Stimulated activated CD4-positive, alpha-beta T cell treated with anti-CD3 and anti-CD28 coated beads, Interleukin-2, amount 100 ng/mL, for 48 hours (primary cell): ENCODE results near the gene ADAMTS5.

Source experiments
- DNase-seq, 2 donors: peaks; one replicate each; pipeline ENCODE4 v3.0.0-alpha.2; 2020

Gene ADAMTS5

DNA sequence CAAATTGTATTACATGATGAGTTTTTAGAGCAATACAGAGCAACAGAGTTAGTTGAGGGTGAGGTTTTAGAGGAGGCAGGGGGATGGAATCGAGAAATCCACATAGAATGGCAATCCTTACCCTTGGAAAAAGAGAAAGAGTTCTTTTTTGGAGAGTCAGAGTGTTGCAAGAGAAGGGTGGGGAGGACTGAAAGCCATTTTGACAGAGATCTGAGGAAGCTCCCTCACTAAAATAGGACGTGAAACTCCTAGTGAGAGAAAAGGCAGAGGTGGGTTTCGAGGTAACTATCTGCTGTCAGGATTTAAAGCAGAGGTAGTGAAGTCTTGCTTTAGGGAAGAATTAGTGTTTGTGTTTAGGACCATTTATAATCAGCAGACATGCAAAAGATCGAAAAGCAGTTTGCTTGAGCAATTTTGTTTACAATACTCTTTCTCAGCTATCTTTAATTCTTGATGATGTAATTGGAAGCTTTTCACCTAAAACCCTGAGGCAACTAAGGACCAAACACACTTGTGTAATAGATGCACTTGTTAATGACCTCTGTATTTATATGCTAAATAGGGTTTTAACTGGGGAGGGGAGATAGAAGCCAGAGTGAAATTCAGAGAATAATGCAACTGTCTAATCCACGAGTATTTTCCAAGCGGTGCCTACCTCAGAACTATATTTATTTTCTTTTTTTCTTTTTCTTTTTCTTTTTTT lies 20.0 kb downstream of the ADAMTS5 start:
- DNase-seq = no peak

DNA sequence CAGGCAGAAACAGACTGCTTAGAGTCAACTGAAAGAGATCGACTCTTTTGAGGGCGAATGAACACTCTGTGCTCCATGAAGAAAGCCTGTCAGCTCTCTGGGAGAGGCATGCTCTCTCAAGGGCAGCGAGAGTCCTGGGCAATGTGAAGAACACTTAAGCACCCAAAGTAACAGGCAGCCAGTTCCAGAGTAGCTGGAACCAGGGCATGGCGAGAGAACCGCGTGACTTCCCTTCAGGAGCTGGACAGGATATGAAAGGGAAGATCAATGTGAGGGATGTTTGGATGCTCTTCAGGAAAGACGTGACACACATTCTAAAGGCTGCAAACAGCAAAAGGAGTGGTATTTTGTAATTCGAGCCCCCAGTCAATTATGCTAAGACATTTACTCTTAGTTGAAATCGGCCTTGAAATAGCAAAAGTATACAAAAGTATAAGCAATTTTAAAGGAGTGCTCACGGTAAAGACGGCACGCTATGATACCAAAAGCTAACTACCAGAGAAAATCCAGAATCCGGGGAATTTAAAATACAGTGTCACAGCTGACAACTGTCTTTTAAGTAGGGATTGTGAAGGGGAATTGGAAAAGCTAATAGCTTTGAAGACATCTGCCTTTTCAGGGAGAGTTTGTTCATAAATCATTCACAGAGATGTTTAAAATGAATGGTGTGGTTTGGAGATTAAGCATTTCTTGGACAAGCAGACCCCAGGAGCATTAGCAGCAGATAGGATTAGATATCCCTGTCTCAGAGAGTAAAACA lies 20.8 kb downstream of the ADAMTS5 start:
- DNase-seq = no peak

DNA sequence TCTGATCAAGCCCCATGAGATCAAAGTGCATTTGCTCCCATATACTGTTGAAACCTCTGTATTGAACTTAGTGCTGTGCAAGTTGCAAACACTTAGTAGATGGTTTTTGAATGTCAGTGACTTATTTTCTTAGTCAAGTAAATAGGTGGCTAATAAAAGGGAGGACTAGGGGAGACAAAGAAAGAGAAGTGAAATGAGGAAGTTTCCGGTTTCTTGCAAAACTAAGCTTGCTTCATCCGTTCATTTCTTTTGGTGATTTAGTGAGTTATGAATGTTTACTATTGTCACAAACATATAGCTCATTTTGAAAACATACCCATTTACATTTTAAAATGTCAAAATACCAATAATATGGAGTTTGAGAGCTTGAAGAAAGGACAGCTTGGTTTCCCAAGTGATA lies 23.0 kb downstream of the ADAMTS5 start:
- no peak for DNase-seq

DNA sequence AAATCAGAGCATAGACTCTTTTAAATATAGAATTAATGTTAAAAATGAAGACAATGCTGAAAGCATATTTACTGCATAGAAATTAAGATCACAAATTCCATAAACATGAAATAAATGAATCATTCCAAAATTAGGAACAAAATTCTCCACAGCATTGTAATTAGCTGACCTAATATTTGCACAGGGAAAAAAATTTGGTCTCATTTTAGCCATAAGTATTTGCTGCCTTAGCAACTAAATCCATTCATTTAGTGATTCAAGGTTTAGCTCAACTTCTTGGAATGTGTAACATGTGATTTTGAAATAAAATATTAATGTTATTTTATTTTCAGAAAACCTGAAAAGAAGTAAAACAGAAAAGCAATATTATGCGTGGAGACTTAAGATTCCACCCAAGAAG lies 25.5 kb downstream of the ADAMTS5 start:
- DNase-seq = no peak

DNA sequence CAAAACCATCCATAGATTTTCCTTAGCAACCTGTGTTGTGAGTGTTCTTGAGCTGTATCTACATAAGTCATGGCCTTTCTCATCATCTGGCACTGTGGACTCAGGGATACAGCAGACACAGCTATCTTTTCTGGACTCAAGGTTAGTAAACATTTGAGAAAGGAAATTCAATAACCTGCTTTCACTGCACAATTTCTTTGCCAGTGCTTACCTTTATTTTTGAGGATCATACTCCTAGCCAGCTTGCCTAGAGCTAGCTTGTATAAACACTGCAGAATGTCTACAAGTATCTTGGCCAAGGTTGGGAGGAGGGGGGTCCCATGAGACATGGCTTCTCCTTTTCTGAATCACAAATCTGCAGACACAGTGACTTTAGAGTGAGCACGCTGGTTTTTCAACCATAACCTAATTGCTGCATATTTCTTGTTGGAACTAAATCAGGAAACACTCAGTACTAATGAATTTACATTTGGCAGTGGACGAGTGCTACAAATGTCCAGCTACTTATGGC lies 27.2 kb downstream of the ADAMTS5 start:
- no peak for DNase-seq

DNA sequence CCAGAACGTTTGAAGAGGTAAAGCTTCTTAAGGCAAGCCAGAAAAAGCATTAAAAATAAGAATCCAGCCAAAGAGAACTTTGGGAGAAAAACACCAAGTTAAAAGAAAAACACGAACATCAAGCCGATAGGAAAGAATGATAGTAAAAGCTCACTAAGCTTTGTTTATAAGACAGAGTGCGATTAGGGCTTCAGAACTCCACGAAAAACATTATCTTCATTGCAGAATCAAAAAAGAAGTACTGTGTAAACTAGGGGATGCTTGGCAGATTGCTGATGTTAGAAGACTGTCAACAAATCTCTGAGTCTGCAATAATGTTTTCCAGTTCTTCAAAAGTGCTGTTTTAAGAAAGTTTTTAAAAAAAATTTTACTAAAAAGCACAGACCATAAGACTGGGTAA lies 30.2 kb downstream of the ADAMTS5 start:
- no peak for DNase-seq

DNA sequence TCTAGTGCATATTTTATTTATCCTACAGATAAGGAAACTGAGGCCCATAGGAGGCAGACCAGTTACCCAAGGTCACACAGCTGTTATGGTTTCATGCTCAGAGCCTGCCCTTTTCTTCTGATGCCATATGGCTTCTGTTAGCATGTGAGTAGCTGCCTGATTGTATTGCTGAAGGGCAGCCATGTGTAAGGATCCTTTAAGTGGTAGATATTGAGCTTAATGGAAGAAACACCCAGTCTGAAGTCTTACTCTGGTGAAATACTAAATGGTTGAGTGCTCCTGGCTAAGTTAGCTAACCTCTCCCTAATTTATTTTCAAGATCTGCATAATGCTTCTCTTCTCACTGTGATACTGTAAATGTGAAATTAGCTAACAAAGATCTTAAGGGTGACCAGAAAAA lies 30.9 kb downstream of the ADAMTS5 start:
- no peak for DNase-seq

DNA sequence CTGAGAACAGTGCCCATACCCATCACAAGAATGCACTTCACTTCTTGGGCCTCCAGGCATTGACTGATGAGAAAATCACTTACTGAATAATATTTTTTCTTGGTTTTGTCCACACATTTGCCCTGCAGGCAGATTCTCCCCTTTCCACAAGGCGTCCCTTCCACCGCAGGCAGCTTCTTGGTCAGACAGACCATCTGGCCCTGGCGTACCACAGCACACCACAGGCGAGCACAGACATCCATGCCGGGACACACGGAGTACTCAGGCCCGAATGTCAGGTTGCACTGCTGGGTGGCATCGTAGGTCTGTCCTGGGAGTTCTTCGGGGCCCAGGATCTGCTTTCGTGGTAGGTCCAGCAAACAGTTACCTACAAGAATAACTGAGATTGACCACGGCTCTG lies 32.5 kb downstream of the ADAMTS5 start:
- no peak for DNase-seq

DNA sequence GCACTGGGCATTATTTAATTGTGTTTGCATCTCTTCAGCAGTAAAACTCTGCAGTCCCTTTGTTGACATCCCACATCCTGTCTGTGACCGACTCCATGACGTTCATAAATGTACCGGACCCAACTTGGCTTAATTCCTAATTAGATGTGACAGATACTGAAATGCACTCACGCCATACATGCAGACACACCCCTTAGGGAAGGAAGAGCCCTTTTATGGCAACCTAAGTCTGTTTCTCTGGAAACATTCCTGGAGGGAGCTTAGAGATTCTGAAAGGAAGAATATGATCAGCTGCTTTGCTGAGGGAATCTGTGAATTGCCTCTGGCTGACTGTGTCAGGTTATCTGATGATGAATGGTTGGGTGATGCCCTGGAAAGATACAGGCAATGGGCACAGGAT lies 33.4 kb downstream of the ADAMTS5 start:
- no peak for DNase-seq

DNA sequence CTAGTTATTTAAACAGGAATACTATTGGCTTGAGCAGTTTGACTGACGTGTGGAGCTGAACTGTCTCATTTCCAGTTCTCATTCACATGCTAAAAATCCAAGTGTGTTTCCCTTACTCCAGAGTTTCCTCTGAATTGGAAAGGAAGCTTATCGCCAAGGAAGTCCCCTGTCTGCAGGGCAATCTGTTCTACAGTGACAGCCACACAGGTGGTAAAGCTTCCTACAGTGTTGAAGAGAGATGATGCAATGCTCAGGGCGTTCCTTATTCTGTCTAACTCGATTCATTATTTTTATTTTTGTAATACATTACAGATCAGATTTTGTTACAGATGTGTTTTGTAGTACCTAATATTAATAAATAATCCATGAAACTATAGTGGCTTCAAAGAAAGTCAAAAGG lies 41.3 kb downstream of the ADAMTS5 start:
- no peak for DNase-seq

DNA sequence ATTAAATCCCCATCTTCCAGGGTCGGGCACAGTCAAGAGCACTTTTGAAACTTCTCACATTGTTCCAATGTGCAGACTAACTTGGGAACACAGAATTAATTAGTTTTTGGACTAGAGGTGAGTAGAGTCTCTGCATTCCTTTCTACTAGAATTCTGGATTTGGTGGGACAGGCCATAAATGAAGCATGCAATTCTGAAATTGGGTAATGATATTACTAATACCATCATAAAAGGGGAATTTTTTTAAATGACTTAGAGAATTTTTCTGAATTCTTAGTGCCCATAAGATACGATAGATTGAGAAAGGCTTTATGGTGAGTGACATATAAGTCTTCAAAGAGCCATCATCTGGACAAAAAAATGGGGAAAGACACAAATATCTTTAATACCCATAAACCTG lies 41.8 kb downstream of the ADAMTS5 start:
- no peak for DNase-seq

DNA sequence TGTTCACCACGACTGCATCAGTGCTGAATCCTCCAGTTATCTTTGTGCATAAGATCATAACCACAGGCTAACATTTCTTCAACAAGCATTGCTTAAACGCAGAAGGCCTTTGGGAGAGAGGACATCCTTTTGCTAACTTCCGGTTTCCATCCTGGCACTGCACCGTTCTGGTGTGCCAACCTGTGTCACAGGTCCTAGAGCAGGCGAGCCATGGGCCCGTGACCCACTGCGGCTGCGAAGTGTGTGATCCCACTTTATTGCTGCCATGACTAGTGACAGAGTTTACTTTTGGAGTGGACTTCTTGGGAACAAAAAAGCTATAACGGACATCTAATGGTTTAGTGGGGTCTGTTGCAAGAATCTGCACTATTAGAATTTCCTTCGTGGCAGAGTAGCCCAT lies 42.9 kb downstream of the ADAMTS5 start:
- DNase-seq = no peak

DNA sequence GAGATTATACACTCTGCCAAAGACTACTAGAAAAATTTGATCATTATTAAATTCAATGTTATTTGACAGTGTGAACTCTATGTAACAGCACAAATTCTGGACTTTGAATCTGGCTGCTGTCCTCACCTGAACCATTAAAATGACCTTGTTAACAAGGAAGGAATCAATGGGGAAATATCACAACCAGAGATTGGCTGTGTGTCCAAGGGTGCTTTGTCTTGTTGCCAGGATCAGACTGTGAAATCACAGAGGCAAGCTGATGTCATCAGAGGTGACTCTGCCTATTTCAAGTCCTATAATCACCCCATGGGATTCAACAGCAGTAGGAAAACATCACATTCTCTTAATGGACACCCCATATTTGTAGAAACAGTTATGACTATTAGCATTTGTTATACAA lies 46.8 kb downstream of the ADAMTS5 start:
- no peak for DNase-seq

DNA sequence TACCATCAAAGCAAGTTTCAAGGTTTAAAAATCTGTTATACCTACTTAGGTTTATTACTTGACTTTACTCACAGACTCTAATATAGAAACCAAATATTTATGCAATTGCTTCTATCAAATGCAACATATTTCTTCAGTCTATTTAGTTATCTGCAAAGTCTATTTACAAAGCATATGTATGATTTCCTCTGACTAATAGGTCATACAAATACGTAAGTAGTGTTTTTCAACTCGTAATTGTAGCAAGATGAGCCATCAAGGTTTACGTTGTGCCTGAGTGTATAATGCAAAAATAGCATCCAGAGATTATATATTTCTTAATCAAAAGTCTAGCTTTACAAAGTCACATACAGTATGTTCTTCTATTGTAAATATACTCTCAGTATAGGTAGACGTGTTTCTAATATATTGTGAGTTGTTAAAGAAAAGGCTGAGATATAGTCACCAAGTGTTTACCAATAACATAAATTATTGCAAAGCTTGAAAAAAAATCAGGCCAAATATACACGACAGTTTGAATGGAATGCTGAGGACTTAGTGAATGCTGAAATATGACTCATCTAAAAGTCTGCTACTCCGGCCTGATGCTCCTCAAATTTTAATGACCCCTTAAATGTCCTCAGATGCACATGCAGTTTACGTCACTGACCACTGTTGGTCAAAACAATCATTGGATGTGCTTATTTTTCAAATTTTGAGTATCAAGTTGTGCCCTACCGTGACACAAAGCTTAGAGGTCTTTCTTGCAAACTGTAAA lies 48.4 kb downstream of the ADAMTS5 start:
- no peak for DNase-seq

DNA sequence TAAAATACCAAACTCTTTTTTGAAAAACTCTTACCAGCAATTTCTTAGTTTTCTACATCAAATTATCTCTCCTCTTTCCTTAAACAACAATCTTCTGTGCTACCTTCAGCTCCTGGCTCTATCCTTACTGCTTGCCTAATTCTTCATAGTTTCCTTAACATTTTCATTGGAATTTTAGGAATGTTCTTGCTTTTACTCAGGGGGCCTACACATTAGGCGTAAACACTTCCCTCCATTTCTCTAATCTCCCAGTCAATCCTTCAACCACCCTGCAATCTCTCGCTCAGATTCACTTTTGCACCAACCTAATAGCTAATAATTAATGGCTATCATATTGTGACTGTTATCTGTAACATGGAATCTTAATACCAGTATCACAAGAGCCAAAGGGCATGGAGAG lies 50.1 kb downstream of the ADAMTS5 start:
- no peak for DNase-seq

DNA sequence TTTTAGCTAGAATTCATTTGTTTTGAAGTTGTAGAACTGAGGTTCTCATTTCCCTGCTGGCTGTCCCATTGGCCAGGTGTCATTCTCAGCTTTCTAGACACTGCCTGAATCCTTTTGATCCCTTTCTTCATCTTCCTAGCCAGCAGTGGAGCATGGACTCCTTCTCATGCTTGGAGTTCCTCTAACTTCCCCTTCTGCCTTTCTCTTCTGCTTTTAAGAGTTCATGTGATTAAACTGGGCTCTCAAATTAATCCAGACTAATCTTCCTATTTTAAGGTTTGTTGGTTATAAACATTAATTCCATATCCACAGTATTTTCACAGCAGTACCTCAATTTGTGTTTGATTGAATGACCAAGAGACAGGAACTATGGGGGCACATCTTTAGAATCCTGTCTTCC lies 52.3 kb downstream of the ADAMTS5 start:
- DNase-seq = no peak

DNA sequence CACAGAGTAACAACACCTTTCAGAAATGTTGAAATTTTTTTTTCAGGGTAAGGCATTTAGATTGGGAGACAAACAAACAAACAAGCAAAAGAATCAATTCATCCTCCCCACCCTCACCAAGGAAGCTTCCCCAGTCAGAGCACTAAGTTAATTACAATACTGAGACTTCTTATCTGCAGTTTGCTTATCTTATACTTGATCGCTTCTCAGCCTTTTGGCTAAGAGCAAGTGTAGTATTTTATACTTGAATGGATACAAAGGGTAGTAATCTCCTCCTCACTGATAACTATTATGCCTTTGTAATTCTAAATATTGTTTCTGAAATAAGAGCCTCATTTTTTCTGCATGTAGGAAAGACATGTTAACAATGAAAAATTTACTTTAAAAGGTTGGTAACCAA lies 54.4 kb downstream of the ADAMTS5 start:
- no peak for DNase-seq

DNA sequence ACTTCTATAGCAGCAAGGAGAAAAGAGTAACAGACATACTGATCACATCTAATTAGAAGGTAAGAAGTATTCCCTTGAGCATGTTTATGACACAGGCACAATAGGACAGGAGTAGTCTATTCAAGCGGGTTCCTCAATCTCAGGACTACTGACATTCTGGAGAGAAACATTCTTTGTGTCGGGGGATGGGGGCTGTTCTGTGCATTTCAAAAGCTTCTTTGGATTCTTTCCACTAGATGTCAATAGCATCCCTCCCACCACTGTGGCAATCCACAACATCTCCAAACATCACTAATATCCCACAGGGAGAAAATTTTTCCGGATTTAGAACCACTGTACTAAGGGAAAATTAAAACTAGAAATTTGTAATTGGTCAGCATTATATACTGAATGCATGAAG lies 56.9 kb downstream of the ADAMTS5 start:
- no peak for DNase-seq

DNA sequence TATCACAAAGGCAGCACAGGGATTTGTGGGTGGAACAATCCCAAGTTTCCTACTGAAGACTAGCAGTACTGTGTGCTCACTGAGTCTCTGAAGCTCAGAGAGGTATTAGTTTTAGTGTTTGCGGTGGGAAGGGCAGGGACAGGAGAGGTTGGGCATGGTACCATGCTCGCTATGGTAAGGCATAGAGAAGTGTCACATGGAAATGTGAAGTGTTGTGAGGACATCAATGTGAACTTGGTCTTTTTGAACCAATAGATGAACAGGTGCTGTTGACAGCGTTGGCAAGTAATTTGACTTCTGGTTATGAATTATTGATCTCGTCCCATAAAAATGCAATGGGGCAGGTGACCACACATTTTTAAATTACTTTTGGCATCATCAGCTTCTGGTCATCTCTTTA lies 65.9 kb downstream of the ADAMTS5 start:
- DNase-seq = no peak

DNA sequence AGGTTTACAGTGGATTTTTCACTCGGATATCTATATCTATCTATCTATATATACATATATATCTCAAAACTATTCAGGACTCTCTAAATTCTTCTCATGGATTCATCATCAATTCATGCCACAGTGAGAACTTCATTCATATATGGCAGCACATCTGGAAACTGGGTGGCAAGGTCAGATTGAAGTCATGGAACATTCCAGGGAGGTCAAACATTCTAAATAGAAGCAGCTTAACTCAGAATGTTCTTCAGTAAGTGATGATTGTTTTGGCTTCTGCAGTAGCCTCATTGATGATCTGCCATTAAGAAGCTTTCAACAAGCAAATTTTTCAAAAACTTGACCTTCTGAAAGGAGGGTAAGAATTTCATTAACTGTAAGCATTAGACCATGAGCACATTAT lies 74.7 kb downstream of the ADAMTS5 start:
- DNase-seq = no peak

DNA sequence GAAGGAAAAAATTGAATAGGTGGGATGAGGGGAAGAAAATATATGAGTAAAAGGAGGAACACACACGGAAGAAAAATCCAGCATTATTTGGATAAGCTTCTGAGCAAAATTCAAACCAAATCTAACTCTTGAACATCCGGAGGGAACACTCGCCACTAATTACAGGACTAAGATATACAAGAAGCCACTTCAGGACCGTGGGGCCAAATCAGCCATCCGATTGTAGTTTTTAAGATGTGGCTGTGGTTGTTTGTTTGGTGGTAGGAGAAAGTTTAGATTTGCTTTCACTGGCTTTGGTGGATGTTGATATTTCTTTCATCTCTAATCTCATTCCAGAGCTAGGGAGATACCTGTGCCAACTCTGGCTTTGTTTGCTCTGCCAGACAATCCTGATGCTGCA lies 78.0 kb downstream of the ADAMTS5 start:
- no peak for DNase-seq

DNA sequence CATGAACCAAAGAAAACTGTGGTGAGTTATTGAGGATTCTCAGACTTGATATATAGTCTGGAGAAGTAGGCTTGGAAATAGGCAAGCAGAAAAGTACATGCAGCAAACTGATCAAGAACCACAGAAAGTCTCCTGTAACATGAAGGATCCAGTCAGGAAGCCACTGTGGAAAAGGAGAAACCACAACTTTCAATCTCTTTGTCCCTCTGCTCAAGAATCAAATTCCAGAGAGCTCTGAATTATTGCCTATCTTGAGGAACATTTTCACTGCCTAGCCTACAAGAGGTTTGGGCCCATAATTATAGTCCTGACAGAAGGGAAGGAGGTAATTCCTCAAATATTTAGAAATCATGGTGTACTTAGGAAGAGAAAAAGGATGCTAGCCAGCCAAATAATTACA lies 78.6 kb downstream of the ADAMTS5 start:
- DNase-seq = no peak

DNA sequence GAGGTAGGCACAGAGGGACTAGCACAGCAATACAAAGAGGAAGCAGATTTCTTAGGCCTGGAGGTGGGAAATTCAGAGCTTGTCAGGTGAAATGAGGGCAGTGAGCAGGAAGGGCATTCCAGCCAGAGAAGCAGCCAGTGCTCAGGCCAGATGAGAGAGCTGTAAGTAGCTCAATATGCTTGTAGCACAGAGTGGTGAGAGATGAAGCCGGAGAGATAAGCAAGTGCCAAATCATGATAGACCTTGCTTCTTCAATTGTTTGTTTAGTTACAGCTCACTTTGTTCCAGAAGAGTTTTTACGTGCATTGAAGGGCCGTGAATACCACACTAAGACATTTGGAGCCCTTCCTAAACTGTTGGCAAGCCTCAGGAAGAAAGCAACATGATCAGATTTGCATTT lies 79.6 kb downstream of the ADAMTS5 start:
- no peak for DNase-seq

DNA sequence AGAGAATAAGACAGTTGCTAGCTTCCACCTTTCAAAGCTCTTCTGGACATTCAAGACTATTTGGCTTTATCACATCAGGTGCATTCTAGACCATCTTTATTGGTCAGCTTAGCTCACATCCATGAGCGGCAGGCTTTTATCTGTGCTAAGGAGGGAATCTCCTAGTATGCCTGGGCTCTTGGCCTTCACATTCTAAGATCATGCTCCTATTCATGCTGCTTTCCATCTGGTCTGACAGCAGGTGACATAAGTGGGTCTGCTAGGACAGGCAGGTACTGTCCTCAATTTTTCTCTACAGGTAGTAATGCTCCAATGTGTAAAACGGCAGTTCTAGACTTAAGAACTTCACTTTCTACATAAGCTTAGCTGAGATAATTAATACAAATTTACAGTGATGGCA lies 82.5 kb downstream of the ADAMTS5 start:
- DNase-seq = no peak
